Right hindlimb (tissue), 1 donor: Measurements from ENCODE around the gene DHFR2.
"Not testable (repeated sequence)": the region's sequence is repeated elsewhere in the genome, so short reads cannot be mapped to it uniquely, and the experiment has no call there.

Experiments
- DNase-seq: peaks from one replicate; pipeline ENCODE4 v3.0.0-alpha.2; 2018

The DHFR2 gene

DNA sequence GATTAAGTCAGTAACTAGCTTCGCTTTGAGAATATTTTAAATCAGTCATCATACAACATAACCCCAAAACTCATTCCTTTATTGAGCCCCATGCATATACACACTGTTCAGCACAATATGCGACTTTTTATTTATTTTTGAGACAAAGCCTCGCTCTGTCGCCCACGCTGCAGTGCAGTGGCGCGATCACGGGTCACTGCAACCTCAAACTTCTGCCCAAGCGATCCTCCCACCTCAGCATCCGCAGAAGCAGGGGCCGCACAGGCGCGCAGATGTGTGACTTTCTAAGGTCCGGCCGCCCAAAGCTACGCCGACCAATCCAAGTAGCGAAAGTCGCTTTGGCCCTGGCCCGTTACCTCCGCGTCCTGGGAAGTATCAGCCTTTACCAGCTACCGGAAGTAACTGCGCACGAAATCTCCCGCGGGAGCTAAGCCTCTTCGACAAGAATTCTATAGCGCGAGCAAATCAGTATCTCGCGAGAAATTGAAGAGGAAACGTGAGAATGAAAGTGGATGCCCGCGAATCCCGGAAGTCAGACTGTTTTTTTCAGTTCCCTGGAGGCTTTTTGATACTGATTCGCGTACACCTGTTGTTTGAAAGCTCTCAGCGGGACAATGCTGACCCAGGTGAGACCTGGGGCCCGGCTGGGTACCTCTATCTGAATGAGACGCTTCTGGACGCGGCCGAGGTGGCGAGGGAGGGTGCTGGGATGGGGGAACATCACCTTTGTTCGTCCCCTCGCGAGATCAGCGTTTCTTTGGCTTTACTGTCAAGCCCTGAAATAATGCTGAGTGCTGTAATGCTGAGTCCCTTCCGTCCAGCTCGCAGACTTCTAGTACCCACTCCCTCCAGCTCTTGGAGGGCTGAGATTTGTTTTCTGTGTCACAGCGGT lies at the start of gene DHFR2, which contains the start of gene NSUN3:
Gene DHFR2, minus strand, starts transcription at position 404 of the 892 bp plus-strand sequence. CDS start 1,405 bp downstream, outside the sequence.
Gene NSUN3, plus strand, starts transcription at position 549 of the 892 bp plus-strand sequence. Its CDS starts 66 bp downstream, at position 615.
- peak; percentile 97 for DNase-seq

DNA sequence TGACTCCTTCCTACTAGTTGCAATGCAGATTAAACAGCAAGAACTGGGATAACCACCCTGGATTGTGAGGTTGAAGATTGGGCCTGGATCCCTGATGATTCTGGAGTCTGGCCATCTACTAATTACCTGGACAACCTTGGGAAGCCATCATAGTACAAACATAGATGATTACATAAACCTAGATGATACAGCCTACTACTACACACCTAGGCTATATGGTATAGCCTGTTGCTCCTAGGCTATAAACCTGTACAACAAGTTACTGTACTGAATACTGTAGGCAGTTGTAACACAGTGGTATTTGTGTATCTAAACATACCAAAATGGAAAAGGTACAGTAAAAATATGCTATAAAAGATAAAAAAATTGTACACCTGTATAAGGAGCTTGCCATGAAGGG lies 48.1 kb upstream of the DHFR2 start:
- no peak for DNase-seq

DNA sequence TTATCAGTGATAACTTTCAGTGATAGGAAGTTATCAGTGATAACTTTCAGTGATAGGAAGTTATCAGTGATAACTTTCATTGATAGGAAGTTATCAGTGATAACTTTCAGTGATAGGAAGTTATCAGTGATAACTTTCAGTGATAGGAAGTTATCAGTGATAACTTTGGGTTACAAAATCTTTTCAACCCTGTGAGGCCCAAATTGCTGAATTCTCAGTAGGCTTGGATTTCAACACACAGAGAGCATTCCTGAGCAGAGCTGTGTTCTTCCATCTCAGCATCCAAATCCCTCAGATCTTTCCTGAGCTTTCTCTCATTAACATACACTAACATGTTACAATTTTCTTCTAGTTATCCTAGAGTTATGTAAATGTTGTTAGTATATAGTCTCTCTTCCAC lies 47.5 kb upstream of the DHFR2 start:
- DNase-seq: not testable (repeated sequence)

DNA sequence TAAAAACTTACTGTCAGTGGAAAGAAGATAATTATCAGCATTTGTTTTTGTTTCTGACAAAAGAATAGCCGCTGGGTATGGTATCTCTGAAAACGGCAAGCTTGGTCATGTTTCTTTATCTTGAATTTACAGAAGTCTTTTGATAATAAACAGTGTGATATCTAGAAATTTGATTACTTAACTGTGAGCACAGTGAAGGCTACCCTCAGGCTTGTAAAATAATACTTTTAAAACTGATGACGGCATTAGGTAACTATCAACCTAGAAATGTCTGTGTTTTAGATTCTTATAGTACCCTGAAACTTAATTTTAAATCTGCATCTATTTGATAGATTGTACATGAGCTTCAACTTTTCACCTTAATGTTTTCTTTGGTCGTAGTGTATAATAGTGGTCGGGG lies 43.6 kb upstream of the DHFR2 start:
- no peak for DNase-seq

DNA sequence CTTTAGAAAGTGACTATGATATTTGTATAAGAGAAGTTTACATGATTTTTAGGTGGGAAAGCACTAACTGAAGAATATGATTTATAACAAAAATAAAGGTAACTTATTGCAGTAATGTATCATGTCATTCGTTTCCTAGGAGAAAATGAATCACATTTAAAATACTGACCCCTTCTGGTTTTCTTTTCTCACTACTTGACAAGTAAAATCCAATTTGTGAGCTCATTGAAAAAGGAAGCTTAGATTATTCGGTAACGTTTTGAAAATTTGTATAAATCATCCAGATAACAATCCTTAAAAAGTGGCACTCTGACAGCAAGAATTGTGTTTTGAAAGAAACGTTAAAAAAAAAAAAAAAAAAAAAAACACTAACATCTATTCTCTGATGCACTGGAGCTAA lies 39.1 kb upstream of the DHFR2 start:
- DNase-seq: no peak

DNA sequence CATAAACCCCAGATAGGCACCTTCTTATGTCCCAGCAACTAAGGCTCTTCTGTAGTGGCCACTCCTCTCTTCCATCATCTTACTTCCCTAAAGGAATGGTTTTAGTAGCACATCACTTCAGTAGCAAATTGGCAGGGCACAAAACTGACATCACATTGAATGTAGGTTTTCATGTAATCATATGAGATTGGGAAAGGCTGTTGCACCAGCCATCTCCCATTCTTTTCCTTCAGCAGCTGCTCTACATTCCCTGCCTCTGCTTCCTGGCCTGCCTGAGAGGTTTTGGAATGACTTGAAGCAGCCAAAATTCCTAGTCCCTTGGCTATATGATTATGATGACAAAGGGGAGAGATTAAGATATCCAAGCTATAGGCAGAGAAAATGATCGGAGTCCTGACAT lies 36.6 kb upstream of the DHFR2 start:
- no peak for DNase-seq

DNA sequence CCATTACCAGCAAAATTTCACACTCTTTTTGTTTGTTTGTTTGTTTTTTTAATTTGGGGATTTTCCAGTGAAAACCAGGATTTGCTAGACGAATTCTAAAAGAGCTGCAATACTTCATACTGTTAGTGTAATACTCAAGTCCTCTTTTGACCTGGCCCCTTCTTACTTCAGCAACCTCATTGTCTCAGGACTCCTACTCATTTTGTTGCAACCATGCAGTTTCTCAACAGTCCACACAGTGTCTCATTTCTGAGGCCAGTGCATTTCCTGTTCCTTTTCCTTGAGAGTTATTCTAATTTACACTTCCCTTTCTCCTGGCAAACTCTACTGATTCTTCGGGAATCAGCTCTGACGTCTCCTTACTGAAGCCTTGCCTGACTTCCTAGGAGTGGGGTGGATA lies 35.7 kb upstream of the DHFR2 start:
- DNase-seq: no peak

DNA sequence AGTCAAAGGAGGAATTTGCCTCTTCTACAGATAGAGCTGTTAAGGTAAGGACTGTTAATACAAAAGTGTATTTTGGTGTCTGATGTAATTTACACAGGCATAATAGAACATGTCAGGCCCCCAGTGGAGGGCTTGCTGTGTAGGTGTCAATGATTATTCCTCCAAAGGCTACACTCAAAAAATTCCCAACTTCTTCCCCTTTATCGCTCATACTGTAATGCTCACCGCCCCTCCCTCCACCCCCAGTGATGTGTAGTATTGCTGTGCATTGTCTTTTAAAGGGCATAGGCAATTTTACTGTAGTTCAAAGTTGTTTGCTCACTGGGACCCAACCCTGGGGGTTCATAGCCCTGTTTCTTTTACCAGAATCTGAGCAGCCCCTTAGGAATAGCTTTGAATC lies 32.4 kb upstream of the DHFR2 start:
- no peak for DNase-seq

DNA sequence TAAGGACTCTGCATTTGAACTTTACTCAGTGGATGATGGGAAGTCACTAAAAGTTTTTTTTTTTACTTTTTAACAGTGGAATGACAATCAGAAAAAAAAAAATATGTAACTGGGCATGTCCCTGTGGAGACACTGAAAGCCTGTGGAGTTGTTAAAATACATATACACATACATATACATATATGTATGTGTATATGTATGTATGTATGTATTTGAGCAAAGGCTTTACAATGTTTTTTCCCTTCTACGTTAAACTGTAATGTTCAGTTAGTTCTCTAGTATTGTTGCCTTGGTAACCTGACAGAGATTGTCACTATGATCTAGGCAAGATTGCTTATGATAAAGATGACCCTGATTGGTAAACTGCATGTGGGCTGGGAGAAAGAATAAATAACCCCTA lies 30.4 kb upstream of the DHFR2 start:
- DNase-seq: no peak

DNA sequence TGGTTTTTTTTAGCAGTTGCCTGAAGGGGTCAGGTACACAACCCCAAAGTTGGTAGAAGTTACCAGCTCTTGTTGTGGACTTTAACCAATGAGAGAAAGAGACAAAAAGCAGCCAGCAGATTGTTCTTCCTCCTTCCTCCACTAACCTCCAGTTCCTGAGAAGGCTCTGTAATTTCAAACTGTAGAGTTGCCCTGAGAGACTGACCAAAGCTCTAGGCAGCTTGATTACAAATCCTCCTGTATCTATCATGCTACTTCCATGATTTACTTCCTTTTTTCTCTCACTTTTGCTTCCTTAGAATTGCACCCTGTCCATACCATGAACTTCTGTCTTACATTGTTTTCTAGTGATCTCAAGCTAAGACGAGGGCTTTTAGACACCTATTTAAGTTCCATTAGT lies 29.4 kb upstream of the DHFR2 start:
- no peak for DNase-seq

DNA sequence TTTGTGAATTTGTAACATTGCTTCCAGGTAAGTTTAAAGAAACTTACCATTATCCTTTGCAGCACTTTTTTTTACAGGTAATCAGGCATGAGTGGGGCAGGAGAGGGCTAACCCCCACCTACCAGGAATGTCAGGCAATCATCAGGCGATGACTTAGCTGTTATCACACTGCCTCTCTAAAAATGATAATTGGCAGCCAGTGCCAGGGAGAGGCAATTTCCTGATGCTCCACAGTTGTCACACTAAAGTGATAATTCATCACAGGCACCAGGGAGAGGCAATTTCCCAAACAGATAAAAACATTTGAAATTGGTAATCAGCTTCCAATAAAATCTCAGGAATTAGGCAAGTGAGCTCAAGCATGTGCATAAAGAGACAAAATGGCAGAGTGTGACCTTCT lies 26.4 kb upstream of the DHFR2 start:
- DNase-seq: no peak

DNA sequence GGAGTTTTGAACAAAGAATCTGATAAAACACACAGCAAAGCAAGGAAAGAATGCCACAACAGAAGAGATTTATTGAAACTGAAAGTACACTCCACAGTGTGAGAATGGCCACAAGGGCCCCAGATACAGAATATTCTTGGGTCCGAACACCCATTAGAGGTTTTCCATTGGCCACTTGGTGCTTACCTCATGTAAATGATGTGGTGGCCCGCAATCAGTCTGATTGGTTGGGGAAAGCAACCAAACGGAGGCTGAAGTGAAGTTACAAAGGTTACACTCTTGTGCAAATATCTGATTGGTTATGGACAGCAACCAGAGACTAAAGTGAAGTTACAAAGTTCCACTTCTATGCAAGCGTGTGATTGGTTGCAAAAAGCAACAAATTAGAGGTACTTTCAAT lies 20.5 kb upstream of the DHFR2 start:
- no peak for DNase-seq

DNA sequence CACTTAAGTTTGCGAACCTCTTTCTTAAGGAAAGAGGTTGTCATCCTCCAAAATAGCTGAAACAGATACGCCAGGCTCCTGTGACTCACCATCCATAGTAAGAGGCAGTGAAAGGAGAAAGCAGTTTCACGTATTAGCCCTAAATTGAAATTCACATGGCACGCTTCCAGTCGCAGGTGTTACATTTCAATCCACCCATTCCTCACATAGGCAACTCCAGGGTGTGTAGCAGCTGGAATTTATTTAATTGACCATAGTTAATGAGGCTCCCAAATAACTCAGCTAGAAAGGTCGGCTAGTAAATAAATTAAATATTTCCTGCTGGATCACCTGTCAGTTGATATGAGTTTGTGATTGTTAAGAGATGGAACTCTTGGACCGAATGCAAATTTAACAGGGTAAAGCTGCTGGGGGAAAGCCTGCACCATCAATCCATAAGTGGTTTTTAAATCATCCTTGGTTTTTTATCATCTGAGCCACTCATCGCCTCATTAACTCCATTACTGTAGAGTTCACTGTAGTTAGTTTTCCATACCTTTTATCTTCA lies 19.7 kb upstream of the DHFR2 start:
- DNase-seq: no peak

DNA sequence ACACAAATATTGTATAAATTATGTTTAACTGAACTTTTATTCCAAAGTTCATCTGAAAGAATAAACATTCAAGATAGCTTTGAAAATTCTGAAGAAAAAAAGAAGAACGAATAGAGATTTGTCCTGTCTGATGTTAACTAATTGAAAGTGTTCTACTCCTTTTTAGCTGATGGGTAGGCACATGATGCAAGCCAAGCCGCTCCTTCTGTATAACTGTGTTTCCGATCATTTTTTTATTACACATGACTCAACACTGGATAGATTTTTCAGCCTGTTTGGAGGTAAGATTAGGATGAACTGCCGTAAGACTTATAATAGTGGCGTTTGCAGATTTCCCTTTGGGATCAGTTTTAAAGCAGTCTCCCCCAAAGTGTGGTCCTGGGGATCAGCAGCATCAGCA lies 19.2 kb upstream of the DHFR2 start:
- no peak for DNase-seq

DNA sequence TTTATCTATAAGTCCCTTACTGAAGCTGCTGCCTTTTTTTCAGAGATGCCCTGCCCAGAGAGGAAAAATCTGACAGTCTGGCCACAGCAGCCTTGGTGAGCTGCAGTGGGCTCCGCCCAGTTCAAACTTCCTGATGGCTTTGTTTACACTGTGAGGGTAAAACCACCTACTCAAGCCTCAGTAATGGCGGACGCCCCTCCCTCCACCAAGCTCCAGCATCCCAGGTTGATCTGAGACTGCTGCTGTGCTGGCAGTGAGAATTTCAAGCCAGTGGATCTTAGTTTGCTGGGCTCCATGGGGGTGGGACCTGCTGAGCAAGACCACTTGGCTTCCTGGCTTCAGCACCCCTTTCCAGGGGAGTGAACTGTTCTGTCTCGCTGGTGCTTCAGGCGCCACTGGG lies 17.8 kb upstream of the DHFR2 start:
- not testable (repeated sequence) for DNase-seq

DNA sequence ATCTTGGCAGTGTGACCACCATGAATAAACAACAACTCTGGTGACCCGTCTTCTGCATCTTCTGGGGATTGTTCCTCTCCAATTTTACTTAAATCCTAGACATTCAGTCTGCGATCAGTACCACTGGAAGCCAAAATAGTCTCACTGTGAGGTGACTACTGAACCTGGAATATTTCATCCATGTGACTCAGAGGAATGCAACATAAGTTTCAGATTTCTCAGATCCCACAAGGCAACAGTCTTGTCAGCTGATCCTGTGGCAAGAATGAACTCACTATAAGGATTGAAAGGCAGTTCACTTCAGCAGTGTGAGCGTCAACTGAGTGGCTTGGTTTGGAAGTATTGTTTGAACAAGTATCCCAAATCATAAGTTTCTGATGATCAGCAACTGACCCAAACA lies 13.3 kb upstream of the DHFR2 start:
- DNase-seq: no peak

DNA sequence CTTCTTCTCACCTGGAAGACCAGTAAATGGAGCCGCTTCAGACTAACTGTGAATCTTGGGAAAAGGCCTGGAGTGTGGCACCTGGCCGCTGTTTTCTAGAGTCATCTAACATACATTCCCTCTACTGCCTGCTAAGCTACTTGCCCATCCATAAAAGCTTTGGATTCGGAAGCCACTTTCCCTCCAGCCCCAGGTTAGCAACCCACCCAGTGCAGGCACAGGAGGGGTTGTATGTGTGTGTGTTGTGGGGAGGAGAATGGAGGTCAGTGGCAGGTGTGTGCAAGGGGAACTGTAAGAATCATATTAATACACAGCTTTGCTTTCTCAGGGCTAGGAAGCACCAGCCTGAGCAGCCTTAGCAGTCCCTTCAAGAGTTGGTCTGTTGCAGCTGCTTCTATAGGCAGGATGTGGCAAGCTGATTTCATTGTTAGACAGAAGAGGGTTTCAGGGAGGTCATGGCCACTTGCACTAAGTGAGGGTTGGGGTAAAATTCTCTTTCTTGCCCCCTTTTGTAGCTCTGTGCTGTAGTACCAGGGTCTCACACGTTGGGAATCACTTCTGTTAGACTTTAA lies 9.1 kb upstream of the DHFR2 start:
- DNase-seq: no peak

DNA sequence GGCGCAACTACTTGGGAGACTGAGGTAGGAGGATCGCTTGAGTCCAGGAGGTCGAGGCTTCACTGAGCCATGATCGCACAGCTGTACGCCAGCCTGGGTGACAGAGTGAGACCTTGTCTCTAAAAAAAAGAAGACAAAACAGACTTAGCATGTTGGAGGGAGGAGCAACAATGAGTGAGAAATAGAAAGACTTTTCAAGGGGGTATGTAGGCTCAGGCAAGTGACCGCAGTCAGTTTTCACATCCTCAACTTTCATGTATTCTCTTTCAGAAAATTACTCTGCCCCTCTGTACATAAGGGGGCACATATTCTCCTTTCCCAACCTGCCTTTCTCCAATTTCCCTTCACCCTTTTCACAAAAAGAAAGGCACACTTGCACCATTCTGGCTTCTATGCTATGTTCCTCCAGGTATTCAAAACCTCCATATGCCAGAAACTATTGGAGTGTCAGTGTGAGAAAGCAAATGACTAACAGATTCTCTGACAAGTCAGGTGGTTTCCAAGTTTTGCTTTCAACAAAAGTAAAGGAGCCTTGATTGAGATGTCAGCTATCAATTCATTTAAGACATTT lies 7.7 kb upstream of the DHFR2 start:
- no peak for DNase-seq

DNA sequence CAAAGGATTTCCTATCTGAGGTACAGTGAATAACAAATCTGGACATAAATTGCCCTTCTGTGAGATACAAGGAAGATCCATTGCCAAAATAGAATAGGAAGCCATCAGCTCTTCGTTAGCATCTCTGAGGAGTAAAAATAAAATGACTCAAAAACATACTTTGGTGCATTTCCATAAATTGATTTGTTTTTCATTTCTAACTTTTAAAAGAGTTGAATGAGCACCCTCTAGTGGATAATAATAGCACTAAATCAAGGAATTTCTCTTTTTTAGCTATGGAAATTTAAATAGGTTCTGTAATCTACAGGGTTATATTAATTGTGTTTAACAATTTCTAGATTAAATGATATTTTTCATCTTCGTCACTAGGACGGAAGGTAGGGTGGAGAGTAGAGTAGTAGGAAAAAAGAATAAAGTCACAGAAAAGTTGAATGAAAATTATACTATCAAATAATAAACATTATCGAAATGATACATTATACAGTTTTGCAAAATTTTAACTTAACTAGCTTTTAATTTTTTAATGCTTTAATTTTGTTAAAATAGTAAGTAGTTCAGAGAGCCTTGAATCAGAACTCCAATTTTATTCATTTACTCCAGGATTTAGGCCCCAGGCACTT lies 6.6 kb upstream of the DHFR2 start:
- DNase-seq: no peak

DNA sequence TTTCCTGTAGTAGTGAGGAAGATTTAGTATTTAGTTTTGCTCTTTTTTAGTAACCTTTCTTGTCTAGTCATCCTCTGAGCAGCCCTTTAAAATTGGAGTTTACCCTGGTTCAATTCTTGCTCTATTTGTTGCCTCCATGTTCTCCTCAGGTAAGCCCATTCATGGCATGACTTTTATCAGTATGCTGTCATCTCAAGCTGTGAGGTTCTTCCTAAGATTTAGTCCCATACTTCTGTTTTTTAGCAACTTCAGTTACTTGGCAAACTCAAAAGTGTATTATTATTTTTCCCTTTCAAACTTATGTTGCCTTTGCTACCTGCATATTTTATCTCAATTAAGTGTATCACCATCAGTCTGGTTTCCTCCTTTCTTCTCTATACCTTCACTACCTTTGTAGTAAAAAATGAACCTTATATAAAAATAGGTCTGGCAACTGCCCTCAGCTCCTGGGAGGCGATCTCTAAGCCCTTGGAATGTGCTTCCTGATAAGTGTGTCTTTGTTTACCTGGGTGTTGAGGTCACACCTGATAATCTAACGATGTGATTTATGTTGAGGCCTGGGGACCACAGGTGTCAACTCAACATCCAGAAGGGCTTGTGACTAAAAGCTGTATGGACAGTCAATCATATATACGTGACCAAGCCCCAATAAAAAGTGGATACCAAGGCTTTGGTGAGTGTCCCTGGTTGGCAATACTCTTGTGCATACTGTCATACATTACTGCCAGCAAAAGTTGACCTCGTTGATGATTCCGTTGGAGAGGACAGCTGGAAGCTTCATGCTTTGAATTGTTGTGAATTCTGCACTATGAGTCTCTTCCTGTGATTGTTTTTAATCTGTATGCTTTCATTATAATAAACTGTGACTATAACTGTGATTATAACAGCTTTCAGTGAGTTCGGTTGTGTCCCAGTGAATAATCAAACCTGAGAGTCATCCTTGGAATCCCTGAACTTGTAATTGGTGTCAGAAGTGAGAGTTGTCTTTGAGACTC lies 4.1 kb upstream of the DHFR2 start:
- DNase-seq: no peak

DNA sequence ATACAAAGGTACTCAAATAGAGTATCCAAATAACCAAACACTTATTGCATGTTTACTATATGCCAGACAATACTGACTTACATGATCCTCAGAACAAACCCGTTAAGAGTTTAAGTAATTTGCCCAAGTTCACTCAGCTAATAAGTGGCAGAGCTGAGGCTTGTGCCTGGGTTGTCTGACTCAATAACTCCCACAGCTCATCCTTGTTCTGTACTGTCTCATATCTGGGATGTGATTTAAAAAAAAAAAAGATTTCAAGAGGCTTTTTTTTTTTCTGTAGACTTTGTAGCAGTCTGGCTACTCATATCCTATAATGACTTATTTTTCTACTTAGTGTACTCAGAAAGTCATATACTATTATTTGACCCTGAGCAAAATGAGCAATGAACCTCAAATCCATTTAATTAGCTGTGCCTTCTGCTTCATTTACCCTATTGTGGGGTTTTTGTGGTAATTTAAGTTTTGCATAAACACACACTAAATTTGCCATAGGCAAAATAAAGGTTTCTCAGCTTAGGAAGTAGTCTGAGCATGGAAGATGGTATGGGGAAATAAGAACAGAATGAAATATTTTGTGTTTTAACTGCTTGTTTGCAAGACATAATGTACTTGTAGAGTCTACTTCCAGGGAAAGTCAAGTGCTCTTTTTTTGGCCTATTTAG lies 3.2 kb upstream of the DHFR2 start:
- no peak for DNase-seq

DNA sequence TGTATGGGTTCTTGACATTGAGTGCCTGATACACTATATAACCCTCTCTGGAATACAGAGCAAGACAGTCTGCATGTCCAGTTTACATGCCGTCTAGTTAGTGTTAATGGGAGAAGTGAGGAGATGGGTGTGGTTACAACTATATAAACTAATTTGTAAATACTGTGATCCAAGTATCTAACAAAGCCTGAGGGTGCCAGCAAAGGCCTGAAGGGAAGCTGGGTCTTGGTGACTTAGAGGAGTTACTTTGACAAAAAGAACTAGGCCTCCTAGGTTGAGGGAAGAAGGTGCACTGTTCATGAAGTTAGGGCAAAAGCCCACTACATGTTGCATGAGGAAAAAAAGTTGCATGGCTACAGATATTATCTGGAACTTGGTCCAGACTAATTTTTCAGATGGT lies 2.4 kb upstream of the DHFR2 start:
- DNase-seq: no peak
